ENCODE data around the gene CTAGE6.
"Not testable (repeated sequence)": the region's sequence is repeated elsewhere in the genome, so short reads cannot be mapped to it uniquely, and the experiment has no call there.

Gene CTAGE6, protein sequence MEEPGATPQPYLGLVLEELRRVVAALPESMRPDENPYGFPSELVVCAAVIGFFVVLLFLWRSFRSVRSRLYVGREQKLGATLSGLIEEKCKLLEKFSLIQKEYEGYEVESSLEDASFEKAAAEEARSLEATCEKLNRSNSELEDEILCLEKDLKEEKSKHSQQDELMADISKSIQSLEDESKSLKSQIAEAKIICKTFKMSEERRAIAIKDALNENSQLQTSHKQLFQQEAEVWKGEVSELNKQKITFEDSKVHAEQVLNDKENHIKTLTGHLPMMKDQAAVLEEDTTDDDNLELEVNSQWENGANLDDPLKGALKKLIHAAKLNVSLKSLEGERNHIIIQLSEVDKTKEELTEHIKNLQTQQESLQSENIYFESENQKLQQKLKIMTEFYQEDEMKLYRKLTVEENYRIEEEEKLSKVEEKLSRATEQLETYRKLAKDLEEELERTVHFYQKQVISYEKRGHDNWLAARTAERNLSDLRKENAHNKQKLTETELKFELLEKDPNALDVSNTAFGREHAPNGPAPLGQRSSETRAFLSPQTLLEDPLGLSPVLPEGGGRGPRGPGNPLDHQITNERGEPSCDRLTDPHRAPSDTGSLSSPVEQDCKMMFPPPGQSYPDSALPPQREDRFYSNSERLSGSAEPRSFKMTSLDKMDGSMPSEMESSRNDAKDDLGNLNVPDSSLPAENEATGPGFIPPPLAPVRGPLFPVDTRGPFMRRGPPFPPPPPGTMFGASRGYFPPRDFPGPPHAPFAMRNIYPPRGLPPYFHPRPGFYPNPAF

DNA sequence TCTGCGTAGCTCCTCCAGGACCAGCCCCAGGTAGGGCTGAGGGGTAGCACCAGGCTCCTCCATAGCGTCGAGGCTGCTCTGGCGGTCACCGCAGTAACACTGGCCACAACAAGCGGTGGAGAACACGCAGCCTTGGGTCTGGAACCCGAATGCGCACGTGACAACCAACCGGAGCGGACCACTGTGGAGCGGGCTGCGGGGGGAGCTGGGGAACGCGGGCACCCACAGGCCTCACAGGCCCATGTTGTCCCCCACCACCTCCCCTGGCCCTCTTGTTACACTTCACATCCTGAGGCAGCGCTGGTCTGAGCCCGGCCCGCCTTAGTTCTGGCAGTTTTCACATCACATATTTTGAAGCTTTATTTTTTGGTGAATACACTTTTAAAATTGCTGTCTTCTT lies at the start of gene CTAGE6:
TSS of gene CTAGE6 (minus strand) at position 101 of the 400 bp plus-strand sequence. CDS start at position 63, 38 bp downstream.
- not testable (repeated sequence) for H3K4me3 ChIP-seq, H3K27ac ChIP-seq

DNA sequence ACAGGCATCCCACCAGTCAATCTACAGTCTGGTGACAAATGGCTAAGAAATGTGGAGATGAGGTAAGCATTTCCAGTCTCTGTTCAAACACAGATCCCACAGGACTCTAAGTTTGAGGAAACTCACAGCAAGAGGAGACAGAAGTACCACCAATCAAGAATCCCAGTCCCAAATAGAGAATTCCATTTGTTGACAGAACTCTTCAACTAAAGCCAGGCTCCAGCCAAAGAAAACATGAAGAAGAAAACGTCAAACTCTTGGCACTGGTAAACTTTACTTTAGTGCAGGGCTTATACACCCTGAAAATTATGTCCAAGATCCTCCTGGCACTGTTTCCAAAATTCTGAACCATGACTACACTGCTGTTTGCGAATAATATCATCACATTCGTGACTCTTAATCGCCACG lies 49.2 kb upstream of the CTAGE6 start:
- H3K4me3 ChIP-seq, result not testable (repeated sequence)

GRCh38 chr7:143797896-143798290 lies 40.4 kb upstream of the CTAGE6 start:
- not testable (repeated sequence) for H3K27ac ChIP-seq

More for the DNA sequence above, 49.2 kb upstream of the CTAGE6 start:
- H3K27ac ChIP-seq, result not testable (repeated sequence)

GRCh38 chr7:143797119-143797895 lies 39.8 kb upstream of the CTAGE6 start:
- H3K4me3 ChIP-seq, H3K27ac ChIP-seq: not testable (repeated sequence)

More at GRCh38 chr7:143797896-143798290, 40.4 kb upstream of the CTAGE6 start:
- H3K4me3 ChIP-seq, result not testable (repeated sequence)

DNA sequence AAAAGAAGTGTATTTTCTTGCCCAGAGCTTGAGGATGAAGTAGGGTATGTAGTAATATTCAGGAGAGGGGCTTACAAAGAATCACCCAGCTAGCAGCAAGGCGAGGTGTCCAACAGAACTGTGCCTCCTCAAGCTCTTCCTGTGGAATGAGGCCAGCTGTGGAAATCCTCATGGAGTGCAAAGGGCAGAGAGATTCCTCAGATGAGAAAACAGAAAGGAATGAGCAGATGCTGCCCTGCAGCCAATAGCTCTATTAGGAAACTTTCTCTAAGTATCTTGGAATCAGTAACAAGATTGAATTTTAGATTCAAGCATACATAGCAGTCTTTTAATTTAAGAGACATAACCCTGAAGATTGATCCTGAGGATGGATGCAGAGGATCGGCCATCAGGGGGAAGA lies 38.2 kb upstream of the CTAGE6 start:
- not testable (repeated sequence) for H3K4me3 ChIP-seq, H3K27ac ChIP-seq

DNA sequence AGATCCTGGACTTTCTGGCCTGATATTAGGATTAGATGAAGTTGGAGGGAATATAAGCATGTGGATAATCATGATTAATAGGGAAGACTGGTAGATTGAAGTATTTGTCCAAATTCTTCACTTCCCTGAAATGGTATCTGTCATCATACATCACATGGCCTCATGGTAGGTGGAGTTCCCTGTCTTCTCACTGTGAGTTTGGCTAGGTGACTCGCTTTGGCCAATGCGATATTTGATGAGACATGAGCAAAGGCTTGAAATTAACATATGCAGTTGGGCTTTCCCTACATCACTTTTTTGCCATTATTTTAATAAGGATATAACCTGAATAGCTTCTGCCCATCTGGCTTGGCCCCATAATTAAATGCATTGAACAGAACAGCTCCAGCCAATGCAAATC lies 35.1 kb upstream of the CTAGE6 start:
- H3K27ac ChIP-seq, H3K4me3 ChIP-seq: not testable (repeated sequence)

DNA sequence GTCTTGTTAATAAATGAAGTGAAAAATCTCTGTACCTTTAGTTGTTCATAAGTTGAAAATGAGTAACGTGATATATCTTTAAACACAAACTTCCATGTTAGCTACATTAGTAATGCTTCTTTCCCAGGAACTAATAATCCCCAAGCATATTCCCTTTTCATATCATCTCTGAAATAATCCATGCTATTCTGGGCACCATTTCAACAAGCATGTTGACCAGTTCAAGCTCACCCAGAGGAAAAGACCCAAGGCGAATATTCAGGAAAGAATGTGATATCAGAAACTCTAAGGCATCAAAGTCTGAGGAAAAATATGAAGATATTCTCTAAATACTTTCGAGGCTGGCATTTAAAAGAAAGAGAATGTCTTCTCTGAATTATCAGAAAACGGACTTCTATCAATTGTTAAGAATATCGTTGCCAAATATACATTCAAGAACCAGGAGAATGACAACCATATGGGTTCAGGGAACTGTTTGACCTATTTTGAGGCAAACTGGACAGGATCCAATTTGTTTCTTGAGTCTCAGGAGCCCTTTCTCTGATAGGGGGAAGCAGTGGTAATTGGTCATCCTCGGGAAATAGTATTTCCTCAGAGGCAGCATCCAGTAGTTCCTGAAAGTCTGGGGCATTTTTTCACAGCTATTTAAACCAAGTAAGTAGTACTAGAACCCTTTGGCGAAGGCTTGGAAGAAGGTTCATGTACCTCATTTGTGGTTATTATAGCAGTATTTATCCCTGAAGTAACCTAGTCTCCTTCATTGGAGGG lies 28.1 kb upstream of the CTAGE6 start:
- H3K4me3 ChIP-seq, H3K27ac ChIP-seq: not testable (repeated sequence)

DNA sequence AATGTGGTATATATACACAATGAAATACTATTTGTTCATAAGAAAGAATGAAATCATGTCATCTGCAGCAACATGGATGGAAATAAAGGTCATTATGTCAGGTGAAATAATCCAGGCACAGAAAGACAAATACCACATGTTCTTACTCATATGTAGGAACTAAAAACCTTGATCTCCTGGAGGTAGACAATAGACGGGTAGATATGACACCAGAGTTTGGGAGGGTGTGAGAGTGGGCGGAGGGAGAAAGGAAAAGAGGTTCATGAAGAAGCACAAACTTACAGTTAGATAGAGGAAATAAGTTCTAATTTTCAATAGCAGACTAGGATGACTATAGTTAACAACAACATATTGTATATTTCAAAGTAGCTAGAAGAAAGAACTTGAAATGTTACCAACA lies 22.1 kb upstream of the CTAGE6 start:
- not testable (repeated sequence) for H3K27ac ChIP-seq, H3K4me3 ChIP-seq

DNA sequence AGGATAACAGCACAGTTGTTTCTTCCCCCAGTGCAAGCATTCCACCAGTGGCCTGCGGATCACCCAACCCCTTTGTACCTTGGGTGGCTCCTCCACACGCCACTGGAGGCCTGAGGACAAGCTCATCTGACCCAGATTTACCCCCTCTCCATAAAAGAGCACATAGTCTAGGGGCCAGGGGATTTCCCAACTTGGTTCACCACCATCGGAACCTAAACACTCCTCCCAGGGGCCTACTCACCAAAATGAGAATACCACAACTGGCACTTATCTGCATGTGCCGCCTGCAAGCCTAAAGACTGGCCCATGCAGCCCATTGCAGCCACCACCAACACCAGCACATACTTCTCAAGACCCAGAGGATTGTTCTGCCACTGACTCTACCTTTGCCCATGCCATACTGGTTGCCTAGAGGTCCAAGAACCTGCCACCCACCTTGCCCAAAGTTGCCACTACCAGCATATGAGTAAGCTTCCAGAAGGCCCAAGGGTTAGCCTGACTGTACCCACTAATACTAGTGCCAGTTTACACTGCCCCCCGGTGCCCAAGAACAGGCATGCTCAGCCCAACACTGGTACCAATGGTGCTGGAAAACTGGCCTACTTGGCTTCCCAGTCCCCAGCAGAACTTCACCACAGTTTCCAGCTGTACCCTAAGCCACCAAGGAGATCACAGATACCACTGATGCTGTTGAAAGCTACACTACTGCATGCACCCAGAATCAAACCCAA lies 15.4 kb upstream of the CTAGE6 start:
- not testable (repeated sequence) for H3K27ac ChIP-seq, H3K4me3 ChIP-seq

DNA sequence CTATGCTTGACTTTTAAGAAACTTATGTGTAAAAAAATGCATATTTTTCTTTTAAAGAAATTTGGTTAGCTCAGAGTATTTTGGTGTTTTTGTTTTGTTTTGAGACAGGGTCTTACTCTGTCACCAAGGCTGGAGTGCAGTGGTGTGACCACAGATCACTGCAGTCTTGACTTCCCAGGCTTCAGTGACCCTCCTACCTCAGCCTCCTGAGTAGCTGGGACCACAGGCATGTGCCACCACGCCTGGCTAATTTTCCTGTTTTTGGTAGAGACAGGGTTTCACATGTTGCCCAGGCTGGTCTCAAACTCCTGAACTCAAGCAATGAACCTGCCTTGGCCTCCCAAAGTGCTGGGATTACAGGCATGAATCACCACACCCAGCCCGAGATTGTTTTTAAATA lies 10.0 kb upstream of the CTAGE6 start:
- H3K27ac ChIP-seq, H3K4me3 ChIP-seq: not testable (repeated sequence)

DNA sequence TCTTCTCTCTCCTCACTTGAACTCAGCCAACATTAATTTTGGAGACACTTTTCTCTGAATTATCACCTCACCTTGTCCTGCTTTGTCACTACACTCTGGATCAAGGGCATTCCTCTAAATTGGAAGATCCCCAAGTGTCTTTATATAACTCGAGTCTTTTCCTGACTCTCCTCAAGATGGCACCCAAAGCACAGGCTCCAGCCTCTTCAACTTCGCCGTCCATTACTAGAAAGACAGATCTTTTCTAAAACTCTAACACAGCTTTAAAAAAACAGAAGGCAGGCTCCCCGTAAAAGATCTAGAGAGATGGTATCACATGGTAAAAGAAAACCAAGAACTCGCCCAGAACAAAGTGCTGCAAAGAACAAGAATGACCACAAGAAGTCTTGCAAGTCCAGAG lies 8.2 kb upstream of the CTAGE6 start:
- H3K4me3 ChIP-seq, H3K27ac ChIP-seq: not testable (repeated sequence)

DNA sequence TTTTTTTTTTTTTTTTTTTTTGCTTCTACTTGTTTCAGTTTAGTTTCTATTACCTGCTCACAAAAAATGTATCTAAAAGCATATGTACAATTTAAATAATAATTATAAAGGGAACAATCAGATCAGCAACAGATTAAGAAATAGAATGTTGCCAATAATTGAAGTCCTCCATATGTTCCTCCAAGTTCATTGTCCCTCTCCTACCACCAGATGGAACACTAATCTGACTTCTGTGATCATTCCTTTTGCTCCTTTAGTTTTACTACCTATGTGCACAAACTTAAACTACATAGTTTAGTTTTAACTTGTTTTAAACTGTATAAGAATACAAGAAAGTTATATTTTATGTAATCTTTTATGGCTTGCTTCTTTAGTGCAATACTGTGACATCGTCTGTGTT lies 5.6 kb upstream of the CTAGE6 start:
- H3K27ac ChIP-seq, H3K4me3 ChIP-seq: not testable (repeated sequence)

- not testable (repeated sequence) for H3K27ac ChIP-seq, H3K4me3 ChIP-seq
Observed at GRCh38 chr7:143745340-143745739, 12.2 kb downstream of the CTAGE6 start.

DNA sequence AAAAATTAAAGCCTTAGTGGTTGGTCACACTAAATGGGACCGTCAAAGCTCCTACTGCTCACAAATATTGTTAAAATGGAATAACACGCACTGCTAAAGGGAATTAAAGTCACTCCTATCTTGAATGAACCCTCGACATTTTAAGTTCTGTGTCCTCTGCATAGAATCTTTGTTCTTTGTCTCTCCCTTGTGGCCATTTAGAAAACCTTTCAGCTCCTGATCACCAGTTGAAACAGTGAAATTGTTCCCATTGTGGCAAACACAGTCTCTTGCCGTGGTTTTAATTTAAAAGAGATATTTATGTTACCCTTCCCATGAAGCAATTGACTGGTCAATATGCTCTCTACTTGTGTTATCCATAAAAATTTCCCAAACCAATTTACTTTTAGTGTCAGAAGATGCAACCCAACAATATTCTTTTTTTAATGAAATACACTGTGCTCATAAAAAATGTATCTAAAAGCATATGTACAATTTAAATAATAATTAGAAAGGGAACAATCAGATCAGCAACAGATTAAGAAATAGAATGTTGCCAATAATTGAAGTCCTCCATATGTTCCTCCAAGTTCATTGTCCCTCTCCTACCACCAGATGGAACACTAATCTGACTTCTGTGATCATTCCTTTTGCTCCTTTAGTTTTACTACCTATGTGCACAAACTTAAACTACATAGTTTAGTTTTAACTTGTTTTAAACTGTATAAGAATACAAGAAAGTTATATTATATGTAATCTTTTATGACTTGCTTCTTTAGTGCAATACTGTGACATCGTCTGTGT lies 20.3 kb downstream of the CTAGE6 start:
- not testable (repeated sequence) for H3K27ac ChIP-seq, H3K4me3 ChIP-seq

- no peak overlapping the region for H3K4me3 ChIP-seq
Observed at GRCh38 chr7:143735962-143736361, 21.5 kb downstream of the CTAGE6 start.

GRCh38 chr7:143733876-143734275 lies 23.6 kb downstream of the CTAGE6 start:
- Histone ChIP-seq H3K4me3 (no peak overlapping the region), H3K27ac (no peak overlapping the region)

More at GRCh38 chr7:143735962-143736361, 21.5 kb downstream of the CTAGE6 start:
- no peak overlapping the region for H3K27ac ChIP-seq

- Histone ChIP-seq H3K4me3 (no peak overlapping the region), H3K27ac (no peak overlapping the region)
Observed at GRCh38 chr7:143728333-143728862, 29.1 kb downstream of the CTAGE6 start.

DNA sequence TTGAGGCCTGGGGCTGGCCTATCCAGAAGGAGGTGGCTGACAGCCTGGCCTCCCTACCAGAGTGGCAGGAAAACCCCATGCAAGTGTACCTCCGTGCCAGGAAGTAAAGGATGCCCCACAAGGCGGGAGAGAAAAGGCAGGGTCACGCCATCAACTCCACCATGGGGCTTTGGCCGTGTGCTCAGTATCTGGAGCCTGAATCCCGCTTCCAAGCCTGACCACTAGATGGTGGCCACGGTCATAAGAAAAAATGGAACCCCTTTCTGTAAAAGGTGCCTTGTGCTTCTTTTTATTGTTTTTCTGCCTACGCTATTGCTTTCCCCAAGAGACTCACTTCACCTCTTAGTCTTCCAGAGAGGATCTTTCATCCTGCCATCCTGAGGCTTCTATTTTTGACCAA lies 29.9 kb downstream of the CTAGE6 start:
- H3K27ac ChIP-seq, H3K4me3 ChIP-seq: not testable (repeated sequence)
